K562 (cell line): ENCODE measurements around the gene TBX6. TPM values are rescaled to one million over a fixed set of nuclear protein-coding genes. Genes with fewer than 3 reads are reported as not detected.

ENCODE experiments used
- ATF7 ChIP-seq: fragments of 450-650 bp; IDR thresholded peaks from 2 replicates; pipeline ENCODE4 v1.7.1; 2014; ENCODE audit warnings: mild to moderate bottlenecking, moderate library complexity
- BMI1 ChIP-seq: fragments of 150-350 bp; IDR thresholded peaks from 2 replicates; pipeline ENCODE4 v1.6.1; 2014; ENCODE audit warnings: low read length
- CEBPZ ChIP-seq: fragments of 150-350 bp; IDR thresholded peaks from 2 replicates; pipeline ENCODE4 v1.6.1; 2014; ENCODE audit warnings: low read depth, mild to moderate bottlenecking, low read length, borderline replicate concordance
- COPS2 ChIP-seq: fragments of 450-650 bp; conservative IDR thresholded peaks from 2 replicates; pipeline ENCODE4 v1.6.1; 2016; ENCODE audit warnings: mild to moderate bottlenecking, moderate library complexity
- DLX4 ChIP-seq: fragments of 250-450 bp; sonication (Bioruptor Pico); IDR thresholded peaks from 2 replicates; pipeline ENCODE4 v1.6.1; 2021; ENCODE audit warnings: mild to moderate bottlenecking
- GTF2A2 ChIP-seq: IDR thresholded peaks from 2 replicates; pipeline ENCODE4 v1.6.1; 2016; ENCODE audit warnings: mild to moderate bottlenecking, missing genetic modification characterization, missing compliant biosample characterization
- MAFF ChIP-seq: IDR thresholded peaks from 2 replicates; pipeline ENCODE4 v1.6.1; 2012; ENCODE audit warnings: low read length, improper control_type of control experiment
- PHF21A ChIP-seq: fragments of 450-650 bp; IDR thresholded peaks from 2 replicates; pipeline ENCODE4 v1.6.1; 2017; ENCODE audit warnings: low read depth, borderline replicate concordance
- POLR2AphosphoS5 ChIP-seq: IDR thresholded peaks from 2 replicates; pipeline ENCODE4 v1.6.1; 2011; ENCODE audit warnings: mild to moderate bottlenecking, low read depth, low read length, moderate library complexity; ENCODE audit not compliant: control insufficient read depth, insufficient read depth
- RFX1 ChIP-seq: fragments of 450-650 bp; IDR thresholded peaks from 2 replicates; pipeline ENCODE4 v1.6.1; 2016; ENCODE audit warnings: mild to moderate bottlenecking, moderate library complexity
- SMARCE1 ChIP-seq: fragments of 450-650 bp; IDR thresholded peaks from 2 replicates; pipeline ENCODE4 v1.7.1; 2016; ENCODE audit warnings: mild to moderate bottlenecking
- SNAPC5 ChIP-seq: fragments of 250-450 bp; sonication (Bioruptor Pico); IDR thresholded peaks from 2 replicates; pipeline ENCODE4 v1.8.0; 2021; ENCODE audit warnings: moderate library complexity, mild to moderate bottlenecking, inconsistent platforms
- SRSF9 ChIP-seq: fragments of 200-400 bp; formaldehyde crosslinking; IDR thresholded peaks from 2 replicates; pipeline ENCODE4 v1.6.1; 2017; ENCODE audit warnings: low read depth, low read length, borderline replicate concordance
- U2AF2 ChIP-seq: fragments of 200-400 bp; formaldehyde crosslinking; optimal IDR thresholded peaks from 2 replicates; pipeline ENCODE3; 2017; ENCODE audit warnings: low read depth, mild to moderate bottlenecking, low read length
- VEZF1 ChIP-seq: fragments of 200-800 bp; sonication (Bioruptor generic); IDR thresholded peaks from 2 replicates; pipeline ENCODE4 v1.6.1; 2017; ENCODE audit warnings: missing genetic modification characterization, missing compliant biosample characterization
- ZNF140 ChIP-seq: fragments of 250-450 bp; sonication (Bioruptor Pico); IDR thresholded peaks from 2 replicates; pipeline ENCODE4 v1.8.0; 2021; ENCODE audit warnings: moderate library complexity, mild to moderate bottlenecking, inconsistent platforms
- ZNF436 ChIP-seq: fragments of 250-450, 450-650 bp; sonication (Bioruptor Pico); formaldehyde crosslinking; IDR thresholded peaks from 2 replicates; pipeline ENCODE4 v1.7.0; 2020; ENCODE audit warnings: mild to moderate bottlenecking
- ZNF592 ChIP-seq: fragments of 450-650 bp; IDR thresholded peaks from 2 replicates; pipeline ENCODE4 v1.6.1; 2017; ENCODE audit warnings: antibody characterized with exemption, mild to moderate bottlenecking
- ZNF695 ChIP-seq: fragments of 450-650 bp; formaldehyde crosslinking; IDR thresholded peaks from 2 replicates; pipeline ENCODE4 v1.4.0; 2020; ENCODE audit warnings: mild to moderate bottlenecking, moderate library complexity
- polyA plus RNA-seq, 8 experiments: library from polyadenylated mRNA; depleted of rRNA in 4 of 8; stranded (reverse) in 5 of 8; unstranded in 3 of 8; fragments of >200 nt; fragmentation: Nextera tagmentation in 2 of 8; fragmentation: Illumina TruSeq in 1 of 8; extraction: Ambion mirVana in 2 of 8; extraction: Trizol in 1 of 8; gene quantifications; 2 replicates each; pipeline versions ENCODE4 v1.2.1 to v1.2.3, GENCODE V29; 2011 to 2014; ENCODE audit warnings: inconsistent platforms in 1 of 8, missing spikeins in 1 of 8
- total RNA-seq, 7 experiments: library from RNA; depleted of rRNA in 6 of 7; stranded (reverse); fragments of >200 nt in 6 of 7; fragmentation: Illumina TruSeq in 2 of 7; extraction: Trizol in 2 of 7; gene quantifications; 2 replicates each; pipeline versions ENCODE4 v1.2.1 to v1.2.3, GENCODE V29; 2011 to 2021; ENCODE audit warnings: low replicate concordance in 1 of 7

The TBX6 gene
- total and polyA plus RNA-seq, 9 of the 15 experiments (the other 6 are each of a cell fraction or from before 2014, with no cell fraction given) = 0.07 to 0.58 (median 0.11) TPM; not detected in 2

GRCh38 chr16:30075503-30076275, 16.0 kb downstream of the TBX6 start, which contains the start of gene PPP4C (continued):
- TF ChIP-seq ZNF592 (peak; percentile 36; the same call in 1 of the 2 replicates), POLR2AphosphoS5 (peak; percentile 98), ATF7 (peak; percentile 88), SRSF9 (no peak), ZNF695 (CRISPR knock-in tag) (no peak), COPS2 (no peak), RFX1 (no peak), U2AF2 (no peak), BMI1 (no peak), MAFF (no peak), SMARCE1 (no peak), ZNF140 (CRISPR knock-in tag) (no peak), PHF21A (no peak), CEBPZ (no peak), SNAPC5 (CRISPR knock-in tag) (no peak), GTF2A2 (tag) (no peak), ZNF436 (no peak), VEZF1 (CRISPR knock-in tag) (peak; percentile 54), DLX4 (no peak)
